Neural progenitor cell (in vitro differentiated cells): Measurements from ENCODE around the gene CEACAM18.

Experiments used
- CTCF ChIP-seq: fragments of 200-600 bp; sonication (generic); IDR thresholded peaks from 2 replicates; pipeline ENCODE4 v1.5.1; 2017; ENCODE audit warnings: antibody characterized with exemption, mild to moderate bottlenecking
- EZH2 ChIP-seq: fragments of 200-600 bp; sonication (generic); IDR thresholded peaks from 2 replicates; pipeline ENCODE4 v1.6.1; 2017; ENCODE audit warnings: antibody characterized with exemption, mild to moderate bottlenecking, moderate library complexity
- EZH2phosphoT487 ChIP-seq: fragments of 200-600 bp; sonication (generic); IDR thresholded peaks from 2 replicates; pipeline ENCODE4 v1.6.1; 2017; ENCODE audit warnings: antibody characterized with exemption

- no peak for TF ChIP-seq CTCF
- TF ChIP-seq EZH2phosphoT487, result no peak
- no peak for TF ChIP-seq EZH2
Measured at GRCh38 chr19:51529301-51529700, 51.0 kb downstream of the CEACAM18 start.
